Heart right ventricle (tissue), 16 donors: Measurements from ENCODE around the gene PPP1R15A. TPM values are rescaled to one million over a fixed set of nuclear protein-coding genes. Genes with fewer than 3 reads are reported as not detected.
"Not testable (repeated sequence)": the region's sequence is repeated elsewhere in the genome, so short reads cannot be mapped to it uniquely, and the experiment has no call there.

Source experiments
- ATAC-seq, 8 donors: fragments of 200-7000 bp; cut with Tn5 transposase; one replicate each; pipeline ENCODE4 v1.9.1; 2020; ENCODE audit warnings: mild to moderate bottlenecking in 8 of 8, moderate library complexity in 8 of 8, moderate number of reproducible peaks in 1 of 8
- DNase-seq, 2 donors: peaks; one replicate each; pipeline ENCODE4 v3.0.0-alpha.2; 2020
- H3K27ac ChIP-seq, 10 donors: fragments of 200-600 bp; sonication (generic) in 2 of 10; one replicate each; pipeline versions ENCODE4 v1.5.0 to v1.8.0; 2020 to 2022; ENCODE audit warnings: mild to moderate bottlenecking in 3 of 10
- H3K27me3 ChIP-seq, 7 donors: fragments of 200-600 bp; one replicate each; pipeline ENCODE4 v1.8.0; 2021 to 2022; ENCODE audit warnings: mild to moderate bottlenecking in 2 of 7
- H3K36me3 ChIP-seq, 9 donors: fragments of 200-600 bp; sonication (generic) in 1 of 9; one replicate each; pipeline versions ENCODE4 v1.5.0 to v1.8.0; 2020 to 2022; ENCODE audit warnings: mild to moderate bottlenecking in 2 of 9
- H3K4me1 ChIP-seq, 9 donors: fragments of 200-600 bp; sonication (generic) in 1 of 9; one replicate each; pipeline versions ENCODE4 v1.5.0 to v1.8.0; 2020 to 2022; ENCODE audit warnings: mild to moderate bottlenecking in 4 of 9
- H3K4me3 ChIP-seq, 10 donors: fragments of 200-600 bp; sonication (generic) in 2 of 10; one replicate each; pipeline versions ENCODE4 v1.5.0 to v1.8.0; 2020 to 2022; ENCODE audit warnings: mild to moderate bottlenecking in 7 of 10, moderate library complexity in 2 of 10
- H3K9me3 ChIP-seq, 11 donors: fragments of 200-600 bp in 10 of 11; sonication (generic) in 2 of 11; one replicate each; pipeline versions ENCODE4 v1.5.0 to v1.8.0; 2013 to 2022; ENCODE audit warnings: mild to moderate bottlenecking in 2 of 11, control low read depth in 1 of 11, moderate library complexity in 1 of 11
- CTCF ChIP-seq, 9 donors: fragments of 200-600 bp; sonication (generic) in 2 of 9; IDR thresholded peaks; one replicate each; pipeline versions ENCODE4 v1.5.0 to v1.8.0; 2021 to 2022; ENCODE audit warnings: antibody characterized with exemption in 9 of 9, mild to moderate bottlenecking in 5 of 9, moderate library complexity in 1 of 9
- WGBS, 2 donors: extraction: QIAGEN DNeasy Blood & Tissue Kit; methylation state at CpG; one replicate each; pipeline ENCODE4 v1.1.7; 2013; ENCODE audit warnings: inconsistent platforms in 1 of 2; 5-methylcytosine and 5-hydroxymethylcytosine counted together
- intact Hi-C, 10 donors: fragments of 100-400 bp; cut with DNase I; formaldehyde crosslinking; loops; one replicate each; pipeline versions ENCODE4 v1.11.1 to v1.14.2; 2022
- polyA plus RNA-seq, 2 donors: library from polyadenylated mRNA; stranded (reverse); fragments of 200-250 nt; gene quantifications; one replicate each; pipeline ENCODE4 v1.2.3, GENCODE V29; 2013
- total RNA-seq, 10 donors: library from RNA; stranded (reverse); fragmentation: NEBNext Ultra II Directional in 3 of 10; extraction: Animal tissue kit (Norgen Biotek cat#: 25700) in 3 of 10; gene quantifications; one replicate each; pipeline versions ENCODE4 v1.2.1 to v1.2.4, GENCODE V29; 2021 to 2023
- donor health status: Arrhythmogenic right ventricular cardiomyopathy.
- donor health status: ischemic (EF 13 %, LVEDD 7.1; RV severe dilation, severe dysfunction).
- donor health status: healthy with polysubstance abuse.
- donor health status: DM: no; HTN: yes; CAD: no.
- donor health status: DM: no; HTN: no; CAD: no.
- donor health status: ischemic (EF 25% LVEDD 6.9; RV normal size, moderate dysfunction).
- donor health status: ischemic (EF 25% LVEDD 5.7; RV mildly dilated, moderate dysfunction).
- donor health status: healthy.
- donor health status: DM: yes; HTN: yes; CAD: no.
- donor health status: Ischemic cardiomyopathy.
- donor health status: ischemic (EF 35%, LVEDD 5.7; RV mildly dilated, moderate dysfunction).
- donor health status: nonischemic (EF 11% LVEDD 7.7; RV severe dilation, severe dysfunction).
- donor health status: DM: yes; HTN: yes; CAD: no.
- donor health status: PGD.
- donor health status: ischemic (EF 29% LVEDD 5.4; RV normal size, mild dysfunction).
- donor health status: nonischemic (EF 23%, LVEDD 6.1; RV moderate dilation, normal function).

PPP1R15A gene
- total and polyA plus RNA-seq, 12 donors = 55.4 to 192 (median 73.7) TPM

- ATAC-seq = peak in 1 of 8 donors; percentile 49
- TF ChIP-seq CTCF (IDR thresholded peaks at IDR 0.05) = no peak
- no peak overlapping the region for H3K4me3 ChIP-seq
- no peaks in the 10 kb centered on the region for H3K9me3 ChIP-seq
- H3K27ac ChIP-seq = no peak overlapping the region
- no peaks in the 10 kb centered on the region for H3K36me3 ChIP-seq
- intact Hi-C loops = no loop called here
- DNase-seq = no peak
- 93 to 95% methylated on average over 21 of the region's 21 CpGs for WGBS, 2 donors
- no peaks in the 10 kb centered on the region for H3K27me3 ChIP-seq
- no peaks in the 10 kb centered on the region for H3K4me1 ChIP-seq
Measured at GRCh38 chr19:48887861-48888612, 15.8 kb downstream of the PPP1R15A start.

- DNase-seq, H3K4me3 ChIP-seq, intact Hi-C loops, H3K27ac ChIP-seq, ATAC-seq, H3K36me3 ChIP-seq, H3K9me3 ChIP-seq, H3K4me1 ChIP-seq, H3K27me3 ChIP-seq: not testable (repeated sequence)
- WGBS, 2 donors = 68 to 89% methylated on average over 2 of the region's 3 CpGs
Measured at GRCh38 chr19:48889496-48889895, 17.3 kb downstream of the PPP1R15A start.

- DNase-seq (no peak), ATAC-seq (no peak)
- Histone ChIP-seq H3K36me3 (no peaks in the 10 kb centered on the region), H3K4me1 (peaks cover 0 to 10% (median 5%) of the 10 kb centered on the region in 9 donors), H3K27me3 (peaks cover 0 to 18% (median 0%) of the 10 kb centered on the region in 7 donors), H3K27ac (no peak overlapping the region), H3K4me3 (no peak overlapping the region), H3K9me3 (no peaks in the 10 kb centered on the region)
- no peak for TF ChIP-seq CTCF (IDR thresholded peaks at IDR 0.05)
- intact Hi-C loops = no loop called here
- 77 to 80% methylated on average over 4 of the region's 4 CpGs for WGBS, 2 donors
Measured at GRCh38 chr19:48890551-48890950, 18.3 kb downstream of the PPP1R15A start.

GRCh38 chr19:48895226-48895625 is 23.0 kb downstream of the PPP1R15A start:
- peaks cover 0 to 27% (median 22%) of the 10 kb centered on the region in 9 donors for H3K4me1 ChIP-seq
- intact Hi-C loops = loop anchor here in 1 of 10 donors (2.0 kb wide), 1 partner anchor 16 kb away; no protein-coding TSS in a partner anchor
- peak overlapping the region in 6 of 10 donors; percentile 54 to 57 (median 55) for H3K4me3 ChIP-seq
- TF ChIP-seq CTCF (IDR thresholded peaks at IDR 0.05) = no peak
- WGBS, 2 donors = 62 to 65% methylated on average over 21 of the region's 21 CpGs
- no peaks in the 10 kb centered on the region for H3K9me3 ChIP-seq
- DNase-seq (no peak), ATAC-seq (no peak)
- H3K27ac ChIP-seq = peak overlapping the region in 6 of 10 donors; percentile 22 to 77 (median 60)
- H3K36me3 ChIP-seq = no peaks in the 10 kb centered on the region
- peaks cover 0 to 30% (median 0%) of the 10 kb centered on the region in 7 donors for H3K27me3 ChIP-seq
